SIG-M5 (cell line): ENCODE measurements around the gene TAGLN2.

Experiments used
- DNase-seq: peaks from one replicate; lab custom pipeline; 2025; lab: John Stamatoyannopoulos, UW

TAGLN2 gene

GRCh38 chr1:159924791-159925718 lies at the start of gene TAGLN2:
TAGLN2 (minus strand) TSS chr1:159925507; CDS start chr1:159920509, 4,998 bp downstream.
- peak; percentile 57 for DNase-seq

- DNase-seq: no peak
Observed at GRCh38 chr1:159974350-159974965, 49.2 kb upstream of the TAGLN2 start.

DNA sequence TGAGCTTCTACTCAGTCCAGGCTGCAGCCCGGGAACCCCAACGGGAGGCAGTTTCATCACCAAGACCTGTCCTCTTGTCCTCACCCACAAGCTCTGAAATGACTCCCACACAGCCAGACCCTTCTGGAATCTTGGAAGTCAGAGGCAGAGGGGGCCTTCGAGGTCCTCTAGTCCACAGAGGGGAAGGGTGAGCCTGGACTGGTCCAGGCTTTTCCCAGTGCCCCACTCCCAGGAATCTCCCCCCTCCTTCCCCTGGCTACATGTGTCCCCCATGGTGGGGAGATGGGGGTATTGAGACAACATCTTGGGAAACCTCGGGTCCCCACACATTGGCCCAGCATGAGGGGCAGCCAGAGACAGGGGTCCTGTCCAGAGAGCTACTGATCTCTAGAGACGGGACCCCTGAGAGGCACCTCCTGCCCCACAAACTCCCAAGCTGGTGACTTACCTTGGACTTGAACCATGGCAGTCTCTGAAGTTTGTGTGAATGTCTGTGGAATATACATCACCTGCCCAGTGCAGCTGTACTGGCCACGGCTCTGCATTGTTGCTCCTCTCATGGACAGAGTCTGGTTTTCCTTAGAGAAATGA lies 48.1 kb upstream of the TAGLN2 start:
- no peak for DNase-seq

DNA sequence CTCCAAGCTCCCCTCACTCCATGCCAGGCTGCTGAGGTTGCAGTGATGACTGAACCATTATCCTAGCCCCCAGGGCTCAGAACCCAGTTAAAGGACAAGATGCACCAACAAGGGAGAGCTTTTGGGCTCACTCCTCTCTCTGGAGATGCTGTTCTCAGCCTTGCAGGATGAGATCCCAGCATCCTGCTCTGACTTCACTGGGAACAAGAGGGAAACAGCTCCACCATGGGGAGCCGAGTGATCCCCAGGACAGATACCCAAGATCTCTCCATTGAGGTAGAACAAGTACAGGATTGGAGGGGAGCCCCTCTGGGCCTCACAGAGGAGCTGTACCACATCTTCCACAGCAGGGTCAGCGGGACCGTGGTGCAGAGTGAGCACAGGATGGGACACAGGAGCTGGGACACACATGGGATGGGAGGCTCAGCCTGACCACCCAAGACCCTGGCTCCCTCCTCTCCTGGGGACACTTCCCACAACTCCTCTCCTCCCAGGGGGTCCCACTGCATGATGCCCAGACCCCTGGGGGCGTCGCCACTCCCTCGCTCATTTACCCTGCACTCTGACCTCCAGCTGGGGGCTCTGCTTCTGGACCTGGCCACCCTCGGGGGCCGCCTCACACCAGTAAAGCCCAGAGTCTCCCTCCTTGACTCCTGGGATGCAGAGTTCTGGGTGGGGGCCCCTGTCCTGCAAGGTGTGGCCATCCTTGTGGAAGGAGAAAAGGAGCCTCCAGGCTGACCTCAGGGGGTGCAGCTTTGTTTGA lies 47.3 kb upstream of the TAGLN2 start:
- no peak for DNase-seq

DNA sequence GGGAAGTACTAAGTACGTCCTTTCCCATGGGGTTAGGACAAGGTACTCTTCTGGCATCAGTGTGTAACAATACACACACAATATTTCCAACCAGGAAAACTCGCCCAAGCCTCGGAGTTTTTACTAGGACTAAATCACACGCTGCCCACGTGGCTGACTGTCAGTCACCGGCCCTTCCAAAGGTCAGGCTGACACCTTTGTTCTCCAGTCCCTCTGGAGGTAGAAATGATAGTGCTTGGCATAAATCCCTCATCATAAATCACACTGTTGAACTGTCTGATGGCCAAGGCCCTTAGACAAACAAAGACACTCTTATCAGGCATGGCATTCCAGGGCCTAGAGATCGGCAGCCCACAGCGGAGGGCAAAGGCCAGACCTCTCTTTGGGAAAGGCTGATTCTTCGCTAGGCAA lies 45.6 kb upstream of the TAGLN2 start:
- no peak for DNase-seq

DNA sequence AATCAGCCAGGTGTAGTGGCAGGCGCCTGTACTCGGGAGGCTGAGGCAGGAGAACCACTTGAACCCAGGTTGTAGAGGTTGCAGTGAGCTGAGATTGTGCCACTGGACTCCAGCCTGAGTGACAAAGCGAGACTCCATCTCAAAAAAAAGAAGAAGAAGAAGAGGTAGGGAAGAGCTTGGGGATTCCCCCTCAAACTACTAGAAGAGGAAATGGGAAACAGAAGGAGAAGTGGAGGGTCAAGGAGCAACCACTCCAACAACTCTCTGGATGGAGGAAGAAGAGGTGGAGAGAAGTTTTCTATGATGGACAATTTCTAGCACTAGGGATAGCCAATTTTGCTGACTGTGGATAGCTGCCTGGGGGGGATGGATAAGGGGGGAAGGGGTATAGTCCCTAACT lies 43.6 kb upstream of the TAGLN2 start:
- no peak for DNase-seq

DNA sequence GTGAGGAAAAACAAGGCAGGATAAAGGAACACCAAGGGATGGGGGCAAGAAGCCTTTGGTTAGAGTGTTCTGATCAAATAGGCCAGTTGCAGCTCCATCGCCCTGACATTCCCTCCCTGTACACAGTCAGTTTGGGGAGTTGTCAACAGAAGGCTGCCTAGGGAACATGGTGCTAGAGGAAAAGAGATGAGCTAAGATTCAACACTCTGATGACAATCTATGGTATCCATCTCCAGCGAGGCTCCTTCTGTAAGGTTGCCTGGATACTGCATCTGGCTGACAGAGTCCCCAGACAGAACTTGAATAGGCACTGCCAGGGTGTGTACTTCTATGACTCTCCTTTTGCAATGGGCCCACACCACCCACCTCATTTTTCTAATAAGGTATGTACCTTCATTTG lies 40.0 kb upstream of the TAGLN2 start:
- no peak for DNase-seq

- DNase-seq: no peak
Observed at GRCh38 chr1:159964144-159964543, 38.8 kb upstream of the TAGLN2 start.

- no peak for DNase-seq
Observed at GRCh38 chr1:159962176-159962575, 36.9 kb upstream of the TAGLN2 start.

- DNase-seq: no peak
Observed at GRCh38 chr1:159961636-159962035, 36.3 kb upstream of the TAGLN2 start.

- no peak for DNase-seq
Observed at GRCh38 chr1:159960721-159961381, 35.5 kb upstream of the TAGLN2 start.

DNA sequence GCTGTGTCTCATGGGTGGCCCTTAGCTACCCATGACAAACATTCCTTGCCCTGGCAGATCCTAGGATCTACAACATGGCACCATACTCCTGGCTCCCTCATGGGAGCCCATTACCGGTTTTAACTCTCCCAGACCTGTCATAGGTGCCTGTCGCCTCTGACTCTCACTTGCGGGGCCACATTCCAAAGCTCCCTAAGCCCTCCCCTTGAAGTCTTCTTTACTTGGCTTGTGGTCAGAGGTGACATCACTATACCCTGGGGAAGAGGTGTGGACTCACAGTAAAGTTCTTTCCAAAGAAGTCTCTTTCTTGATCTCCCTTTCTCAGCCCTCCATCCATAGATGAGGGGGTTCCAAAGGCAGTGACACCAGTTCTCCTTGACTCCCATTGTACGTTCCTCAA lies 34.1 kb upstream of the TAGLN2 start:
- no peak for DNase-seq

- DNase-seq: no peak
Observed at GRCh38 chr1:159958719-159959380, 33.5 kb upstream of the TAGLN2 start.

DNA sequence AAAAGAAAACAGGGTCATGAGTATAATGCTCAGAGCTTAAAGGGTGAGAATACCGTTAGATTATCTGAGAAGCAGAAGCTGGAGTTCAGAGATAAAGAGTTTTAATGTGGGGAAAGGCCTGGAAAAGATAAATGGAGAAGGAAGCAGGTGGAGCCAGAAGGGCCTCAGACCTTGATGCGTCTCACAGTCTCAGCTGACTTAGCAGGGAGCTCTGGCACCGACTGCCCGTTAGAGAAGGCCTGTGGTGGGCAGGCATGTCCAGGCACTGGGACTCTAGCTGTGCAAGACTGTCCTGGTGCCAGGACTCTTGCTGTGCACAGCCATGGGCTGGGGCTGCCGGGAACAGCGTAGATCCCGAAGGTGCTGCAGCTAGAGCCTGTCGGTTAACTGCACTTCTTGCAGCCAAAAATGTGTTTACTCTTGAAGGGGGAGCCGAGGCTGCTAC lies 32.5 kb upstream of the TAGLN2 start:
- DNase-seq: no peak

DNA sequence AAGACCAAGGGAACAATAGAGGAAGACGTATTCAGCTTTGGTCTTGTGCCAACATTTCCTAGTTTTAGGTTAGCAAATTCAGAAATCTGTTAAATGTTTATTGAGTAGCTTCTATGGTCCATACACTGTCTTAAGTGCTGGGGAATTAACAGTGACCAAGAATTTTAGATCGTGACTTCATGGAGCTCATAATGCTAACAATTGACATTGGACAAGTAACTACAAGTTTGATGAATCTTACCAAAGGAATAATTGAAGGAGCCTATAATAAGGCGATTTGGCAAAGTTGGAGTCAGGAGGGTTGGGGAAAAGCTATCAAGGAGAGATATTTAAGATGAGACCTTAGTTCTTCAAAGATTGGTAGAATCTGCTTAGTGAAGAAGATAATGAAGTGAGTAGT lies 30.1 kb upstream of the TAGLN2 start:
- no peak for DNase-seq

DNA sequence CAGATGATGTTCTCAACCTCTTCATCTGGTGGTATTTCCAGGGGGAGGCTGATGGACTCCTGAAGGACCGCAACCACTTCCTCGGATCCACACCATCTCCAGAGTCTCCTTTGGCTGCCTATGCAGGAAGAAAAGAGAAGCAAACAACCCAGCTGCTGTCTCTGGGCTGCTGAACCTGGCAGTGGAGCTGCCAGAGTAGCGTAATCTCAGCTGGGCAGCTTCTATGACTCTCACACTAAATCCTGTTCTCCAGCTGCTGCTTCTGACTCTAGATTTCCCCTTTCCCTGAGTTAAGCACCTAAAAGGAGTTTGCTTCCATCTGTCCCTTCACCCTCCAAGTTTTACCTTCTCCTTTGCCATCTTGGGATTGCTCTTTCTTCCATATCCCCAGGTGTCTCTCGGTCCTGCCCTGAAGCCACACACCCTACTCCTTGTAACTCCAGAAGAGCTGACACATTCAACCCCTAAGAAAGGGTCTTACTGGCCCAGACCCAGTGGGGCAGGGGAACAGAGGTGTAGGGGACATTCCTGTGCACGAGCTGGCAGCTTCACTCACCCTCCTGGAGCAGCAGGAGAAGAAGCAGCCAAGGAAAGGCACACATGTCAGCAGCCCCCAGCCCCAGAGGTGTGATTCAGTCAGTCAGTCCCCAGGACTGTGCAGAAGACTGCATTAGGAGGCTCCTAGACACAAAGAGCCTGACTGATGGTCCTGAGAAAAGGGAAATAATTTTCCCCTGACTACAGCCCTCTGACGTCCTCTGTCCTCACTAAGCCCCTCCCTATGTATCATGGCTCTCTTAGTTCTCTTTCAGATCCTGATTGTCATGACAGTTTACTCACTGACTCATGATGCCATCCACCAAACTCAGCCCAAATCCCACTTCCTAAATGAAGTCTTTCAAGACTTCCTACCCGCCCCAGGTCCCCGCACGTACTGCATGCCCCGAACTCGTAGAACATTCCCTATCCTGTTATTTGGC lies 28.5 kb upstream of the TAGLN2 start, which contains the start of gene SLAMF9:
Gene SLAMF9, minus strand, starts transcription at position 702 of the 980 bp plus-strand sequence. Its CDS starts 100 bp downstream, at position 602.
- no peak for DNase-seq

DNA sequence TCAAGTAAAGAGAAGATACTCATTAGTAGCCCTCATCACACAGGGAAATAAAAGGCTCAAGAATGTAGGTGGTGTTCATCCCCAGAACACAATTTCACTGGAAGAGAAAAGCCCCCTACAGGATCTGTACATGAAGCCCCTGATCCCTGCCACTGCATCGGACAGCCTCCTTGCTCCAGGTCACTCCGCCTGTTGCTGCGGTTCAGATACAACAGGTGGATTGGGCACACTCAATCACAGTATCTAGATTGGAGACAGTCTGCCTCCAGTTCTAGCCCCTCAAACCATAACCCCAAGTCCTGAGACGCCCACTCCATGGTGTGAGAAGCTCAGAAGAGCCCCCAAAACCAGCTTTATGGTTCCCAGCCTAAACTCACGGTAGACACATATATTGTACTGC lies 27.6 kb upstream of the TAGLN2 start:
- no peak for DNase-seq

- DNase-seq: no peak
Observed at GRCh38 chr1:159951551-159951950, 26.2 kb upstream of the TAGLN2 start.

DNA sequence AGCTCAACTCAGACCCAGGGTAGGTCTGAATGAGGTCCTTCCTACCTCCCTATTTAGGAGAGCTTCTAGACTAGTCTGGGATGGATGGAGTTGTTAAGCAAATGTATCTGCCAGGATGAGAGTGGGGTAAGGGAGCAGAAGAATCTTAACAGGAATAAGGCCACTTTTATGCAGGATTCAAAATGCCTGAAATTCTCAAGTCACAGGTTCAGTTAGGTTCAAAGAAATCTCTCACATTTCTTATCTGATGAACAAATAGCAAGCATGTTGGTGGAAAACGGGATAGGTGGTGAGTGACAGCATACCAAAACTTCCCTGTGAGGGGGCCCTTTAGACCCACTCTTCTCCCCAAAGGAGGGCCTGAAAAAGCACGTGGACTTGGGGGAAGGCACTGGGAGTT lies 25.7 kb upstream of the TAGLN2 start:
- no peak for DNase-seq

GRCh38 chr1:159949981-159950381 lies 24.7 kb upstream of the TAGLN2 start:
- no peak for DNase-seq
